GM19372 (cell line): ENCODE data around the gene FASTK.
A peak's percentile ranks its signal among the peaks of the same experiment; 100 is the strongest.
"Not testable (repeated sequence)": the region's sequence is repeated elsewhere in the genome, so short reads cannot be mapped to it uniquely, and the experiment has no call there.

ENCODE experiments used
- ATAC-seq: cut with Tn5 transposase; IDR thresholded peaks from one replicate; pipeline ENCODE4 v1.9.1; 2021; ENCODE audit warnings: mild to moderate bottlenecking, low read depth, moderate library complexity; ENCODE audit not compliant: unreplicated experiment

Gene FASTK

GRCh38 chr7:151032936-151033863 lies 47.4 kb downstream of the FASTK start:
- no peak for ATAC-seq

- ATAC-seq, result no peak
These were observed 49.6 kb downstream of the FASTK start for GRCh38 chr7:151031011-151031410.

GRCh38 chr7:151028948-151029501 lies 51.6 kb downstream of the FASTK start:
- no peak for ATAC-seq

GRCh38 chr7:151028131-151028947 lies 52.3 kb downstream of the FASTK start, which contains the start of gene ABCB8:
TSS of gene ABCB8 (plus strand) at chr7:151028450. CDS start at chr7:151028516, 66 bp downstream.
- peak; percentile 93 for ATAC-seq

- ATAC-seq, result not testable (repeated sequence)
These were observed 52.9 kb downstream of the FASTK start for GRCh38 chr7:151027728-151028130.

- ATAC-seq, result not testable (repeated sequence)
These were observed 53.6 kb downstream of the FASTK start for GRCh38 chr7:151026771-151027727.
